GM15510 (cell line): Measurements from ENCODE around the gene ADPRH.

Experiments used
- POLR2A ChIP-seq: IDR thresholded peaks from 3 replicates; pipeline ENCODE4 v1.6.1; 2011; ENCODE audit warnings: borderline replicate concordance; ENCODE audit not compliant: insufficient read length; ENCODE audit errors: extremely low read depth

ADPRH gene

GRCh38 chr3:119579366-119580066, at the start of gene ADPRH:
ADPRH (plus strand) TSS chr3:119579492; CDS start chr3:119582170, 2,678 bp downstream.
- peak; percentile 70 for TF ChIP-seq POLR2A

GRCh38 chr3:119529883-119530282, 49.4 kb upstream of the ADPRH start:
- TF ChIP-seq POLR2A: no peak

DNA sequence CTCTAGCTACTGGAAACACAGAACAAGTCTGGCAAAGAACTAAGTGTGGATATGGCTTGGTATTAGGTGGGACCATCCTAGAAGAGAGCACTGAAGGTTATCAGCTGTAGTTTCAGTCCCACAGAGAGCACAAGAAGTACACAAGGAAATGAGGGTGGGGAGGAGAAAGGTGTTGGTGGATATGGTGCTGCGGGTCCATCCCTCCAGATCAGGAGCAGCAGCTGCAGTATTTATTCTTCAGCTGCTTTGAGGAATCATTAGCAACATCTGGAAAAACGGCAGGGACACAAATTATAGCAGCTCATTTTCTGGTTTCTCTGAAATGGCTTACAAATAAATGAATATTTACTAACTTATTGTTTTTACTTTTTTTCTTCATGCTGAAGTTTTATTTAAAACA, 48.8 kb upstream of the ADPRH start:
- no peak for TF ChIP-seq POLR2A

- TF ChIP-seq POLR2A: no peak
These were observed 48.1 kb upstream of the ADPRH start for GRCh38 chr3:119531151-119531550.

GRCh38 chr3:119534296-119534695, 45.0 kb upstream of the ADPRH start:
- no peak for TF ChIP-seq POLR2A

- no peak for TF ChIP-seq POLR2A
These were observed 42.5 kb upstream of the ADPRH start for GRCh38 chr3:119536757-119537156.

GRCh38 chr3:119538772-119539171, 40.5 kb upstream of the ADPRH start:
- TF ChIP-seq POLR2A: no peak

- TF ChIP-seq POLR2A: no peak
These were observed 37.7 kb upstream of the ADPRH start for GRCh38 chr3:119541547-119541946.

- no peak for TF ChIP-seq POLR2A
These were observed 37.0 kb upstream of the ADPRH start for GRCh38 chr3:119542168-119542767.

- no peak for TF ChIP-seq POLR2A
These were observed 36.1 kb upstream of the ADPRH start for GRCh38 chr3:119543147-119543546.

GRCh38 chr3:119547227-119547626, 32.1 kb upstream of the ADPRH start:
- TF ChIP-seq POLR2A: no peak

- TF ChIP-seq POLR2A: no peak
These were observed 31.0 kb upstream of the ADPRH start for GRCh38 chr3:119548341-119548740.

GRCh38 chr3:119550192-119550910, 28.9 kb upstream of the ADPRH start:
- no peak for TF ChIP-seq POLR2A

- TF ChIP-seq POLR2A: no peak
These were observed 27.7 kb upstream of the ADPRH start for GRCh38 chr3:119551598-119551997.

DNA sequence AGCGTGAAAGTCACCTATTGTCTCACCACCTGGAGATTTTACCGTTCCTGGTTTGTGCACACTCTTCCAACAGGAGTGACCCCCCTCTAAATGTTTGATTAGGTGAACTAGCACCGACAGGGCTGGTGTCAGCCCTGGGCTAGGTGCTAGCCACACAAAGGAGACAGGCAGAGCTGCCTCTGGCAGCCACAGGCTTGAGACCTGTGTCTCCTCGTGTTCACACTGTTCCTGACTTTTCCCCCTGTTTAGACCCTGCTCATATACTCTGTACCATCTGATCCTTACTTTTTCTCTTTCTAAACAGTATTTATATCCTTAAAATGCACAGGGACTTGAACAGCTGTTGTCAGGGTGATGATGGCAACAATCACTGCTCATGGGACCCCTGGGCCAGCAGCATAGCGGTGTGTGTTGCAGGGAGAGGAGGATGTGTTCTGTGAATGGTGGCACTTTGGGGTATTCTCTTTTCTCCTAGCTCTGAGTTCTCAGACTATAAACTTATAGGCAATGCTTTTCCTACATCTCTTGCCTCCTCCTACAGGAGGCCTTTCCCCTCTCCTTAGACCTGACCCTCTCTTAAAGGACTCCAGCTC, 25.4 kb upstream of the ADPRH start:
- no peak for TF ChIP-seq POLR2A

DNA sequence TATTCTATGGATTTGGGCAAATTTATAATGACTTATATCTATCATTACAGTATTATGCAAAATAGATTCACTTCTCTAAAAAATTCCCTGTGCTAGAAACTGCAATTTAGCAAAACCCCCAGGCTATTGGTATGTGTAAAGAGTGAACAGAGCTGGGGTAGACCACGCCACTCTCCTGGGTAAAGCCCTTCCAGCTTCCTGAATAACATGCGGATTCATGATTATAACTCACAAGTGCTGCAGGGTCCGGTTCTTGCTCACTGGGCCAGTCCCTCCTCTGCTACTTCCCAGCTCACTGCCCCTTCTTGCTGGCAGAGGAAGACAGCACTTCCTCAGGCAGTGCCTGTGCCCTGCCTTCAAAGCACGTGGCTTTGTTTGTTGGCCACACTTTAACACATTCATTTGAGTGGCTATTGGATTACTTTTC, 24.0 kb upstream of the ADPRH start:
- no peak for TF ChIP-seq POLR2A

DNA sequence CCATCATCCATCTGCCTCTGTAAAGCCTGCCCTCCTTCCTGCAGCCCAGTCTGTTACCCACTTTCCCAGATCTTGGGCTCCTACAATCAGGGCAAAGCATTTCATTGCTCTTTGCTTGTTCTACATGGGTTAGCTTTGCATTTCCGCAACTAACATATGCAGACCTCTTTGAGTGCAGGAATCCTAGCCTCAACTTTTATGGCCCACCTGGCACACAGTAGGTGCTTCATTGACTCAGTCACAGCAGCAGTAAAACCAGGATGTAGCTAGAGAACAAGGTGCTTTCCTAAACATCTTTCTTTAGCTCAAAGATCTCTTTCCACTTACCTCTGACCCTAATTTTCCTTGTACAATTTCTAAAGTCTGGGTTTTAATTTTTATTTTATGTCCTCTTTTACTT, 23.4 kb upstream of the ADPRH start:
- peak; percentile 1 for TF ChIP-seq POLR2A
